K562 (cell line): Measurements from ENCODE around the gene CEP57. TPM values are rescaled to one million over a fixed set of nuclear protein-coding genes. Genes with fewer than 3 reads are reported as not detected.
A peak's percentile ranks its signal among the peaks of the same experiment; 100 is the strongest.

Experiments used
- CBX1 ChIP-seq: sonication (generic); IDR thresholded peaks from 2 replicates; pipeline ENCODE4 v1.6.1; 2016; ENCODE audit warnings: antibody characterized with exemption, low read depth, mild to moderate bottlenecking
- CBX3 ChIP-seq, 2 experiments: IDR thresholded peaks; 1 replicate in 1 of 2; 2 replicates in 1 of 2; pipeline ENCODE4 v1.6.1; 2012; ENCODE audit warnings: inconsistent platforms in 2 of 2, low read length in 2 of 2, borderline replicate concordance in 1 of 2, control low read depth in 1 of 2
- FIP1L1 ChIP-seq: fragments of 200-400 bp; formaldehyde crosslinking; IDR thresholded peaks from 2 replicates; pipeline ENCODE4 v1.6.1; 2018; ENCODE audit warnings: mild to moderate bottlenecking, low read depth, low read length; ENCODE audit not compliant: poor library complexity, severe bottlenecking
- FOXO4 ChIP-seq: fragments of 450-650 bp; formaldehyde crosslinking; IDR thresholded peaks from 2 replicates; pipeline ENCODE4 v1.4.0; 2020; ENCODE audit warnings: mild to moderate bottlenecking, moderate library complexity
- GTF3C2 ChIP-seq: IDR thresholded peaks from 3 replicates; pipeline ENCODE4 v1.6.1; 2011; ENCODE audit warnings: borderline replicate concordance, mild to moderate bottlenecking, moderate library complexity; ENCODE audit not compliant: insufficient read length; ENCODE audit errors: extremely low read depth
- MAZ ChIP-seq, 2 experiments: fragments of 450-650 bp in 1 of 2; sonication (generic) in 1 of 2; formaldehyde crosslinking; IDR thresholded peaks in 1 of 2; conservative IDR thresholded peaks in 1 of 2; 2 replicates each; pipeline versions ENCODE4 v1.4.0 to v1.5.0; 2020; ENCODE audit warnings: mild to moderate bottlenecking in 1 of 2, missing genetic modification reagents in 1 of 2
- PBX2 ChIP-seq, 2 experiments: IDR thresholded peaks in 1 of 2; conservative IDR thresholded peaks in 1 of 2; 2 replicates each; pipeline ENCODE4 v1.6.1; 2016; ENCODE audit warnings: low read depth in 2 of 2, mild to moderate bottlenecking in 1 of 2, missing compliant biosample characterization in 1 of 2, missing genetic modification characterization in 1 of 2, moderate library complexity in 1 of 2
- RHOXF2B ChIP-seq: fragments of 250-450 bp; sonication (Bioruptor Pico); conservative IDR thresholded peaks from 2 replicates; pipeline ENCODE4 v1.5.1; 2021
- SMAD4 ChIP-seq: fragments of 250-450 bp; sonication (Bioruptor Pico); conservative IDR thresholded peaks from 2 replicates; pipeline ENCODE4 v1.8.0; 2021; ENCODE audit warnings: inconsistent platforms, mild to moderate bottlenecking, moderate library complexity
- SMARCE1 ChIP-seq: fragments of 450-650 bp; IDR thresholded peaks from 2 replicates; pipeline ENCODE4 v1.7.1; 2016; ENCODE audit warnings: mild to moderate bottlenecking
- THRB ChIP-seq: fragments of 450-650 bp; formaldehyde crosslinking; conservative IDR thresholded peaks from 2 replicates; pipeline ENCODE4 v1.4.0; 2022; ENCODE audit warnings: mild to moderate bottlenecking, missing genetic modification characterization
- ZBTB2 ChIP-seq: fragments of 450-650 bp; IDR thresholded peaks from 2 replicates; pipeline ENCODE4 v1.6.1; 2016; ENCODE audit warnings: antibody characterized with exemption
- ZBTB8A ChIP-seq: fragments of 450-650 bp; IDR thresholded peaks from 2 replicates; pipeline ENCODE4 v1.6.1; 2018; ENCODE audit warnings: mild to moderate bottlenecking, moderate library complexity; ENCODE audit not compliant: partially characterized antibody
- ZNF41 ChIP-seq: fragments of 250-450 bp; sonication (Bioruptor Pico); conservative IDR thresholded peaks from 2 replicates; pipeline ENCODE4 v1.4.0; 2020; ENCODE audit warnings: mild to moderate bottlenecking
- polyA plus RNA-seq, 8 experiments: library from polyadenylated mRNA; depleted of rRNA in 4 of 8; stranded (reverse) in 5 of 8; unstranded in 3 of 8; fragments of >200 nt; fragmentation: Nextera tagmentation in 2 of 8; fragmentation: Illumina TruSeq in 1 of 8; extraction: Ambion mirVana in 2 of 8; extraction: Trizol in 1 of 8; gene quantifications; 2 replicates each; pipeline versions ENCODE4 v1.2.1 to v1.2.3, GENCODE V29; 2011 to 2014; ENCODE audit warnings: inconsistent platforms in 1 of 8, missing spikeins in 1 of 8
- total RNA-seq, 7 experiments: library from RNA; depleted of rRNA in 6 of 7; stranded (reverse); fragments of >200 nt in 6 of 7; fragmentation: Illumina TruSeq in 2 of 7; extraction: Trizol in 2 of 7; gene quantifications; 2 replicates each; pipeline versions ENCODE4 v1.2.1 to v1.2.3, GENCODE V29; 2011 to 2021; ENCODE audit warnings: low replicate concordance in 1 of 7

The CEP57 gene
- total and polyA plus RNA-seq, 9 of the 15 experiments (the other 6 are each of a cell fraction or from before 2014, with no cell fraction given): 25.1 to 88.1 (median 65.2) TPM

GRCh38 chr11:95789506-95790122 lies 684 bp upstream of the CEP57 start, which contains the start of gene FAM76B (continued):
- TF ChIP-seq GTF3C2 (no peak), SMAD4 (no peak), ZBTB2 (no peak), SMARCE1 (no peak), CBX3 (IDR thresholded peaks at IDR 0.05; ENCODE audit: borderline replicate concordance in 1 of 2, low read length in 2 of 2) (peak in 1 of 2 experiments; percentile 55; a peak in 1 of 3 replicates), ZNF41 (CRISPR knock-in tag) (no peak), CBX1 (no peak), MAZ (CRISPR knock-in tag; conservative IDR thresholded peaks at IDR 0.05 in 1 of 2, IDR thresholded peaks at IDR 0.05 in 1 of 2) (peak; percentile 50 to 95; a peak in 3 of 4 replicates), FIP1L1 (peak; percentile 87), THRB (CRISPR knock-in tag) (no peak), ZBTB8A (no peak), RHOXF2B (CRISPR knock-in tag) (no peak), PBX2 (CRISPR knock-in tag; IDR thresholded peaks at IDR 0.05; ENCODE audit: low read depth) (no peak), PBX2 (tag; conservative IDR thresholded peaks at IDR 0.05; ENCODE audit: low read depth) (no peak), FOXO4 (no peak)
